Cerebellar cortex (tissue), 1 donor: Measurements from ENCODE around the gene PFKFB4.
A peak's percentile ranks its signal among the peaks of the same experiment; 100 is the strongest.

Source experiments
- DNase-seq: peaks from one replicate; pipeline ENCODE4 v3.0.0-alpha.2; 2015; ENCODE audit warnings: low spot score

The PFKFB4 gene

GRCh38 chr3:48584836-48585235 lies 28.2 kb upstream of the PFKFB4 start:
- no peak for DNase-seq

GRCh38 chr3:48581621-48582481 lies 25.2 kb upstream of the PFKFB4 start:
- no peak for DNase-seq

DNA sequence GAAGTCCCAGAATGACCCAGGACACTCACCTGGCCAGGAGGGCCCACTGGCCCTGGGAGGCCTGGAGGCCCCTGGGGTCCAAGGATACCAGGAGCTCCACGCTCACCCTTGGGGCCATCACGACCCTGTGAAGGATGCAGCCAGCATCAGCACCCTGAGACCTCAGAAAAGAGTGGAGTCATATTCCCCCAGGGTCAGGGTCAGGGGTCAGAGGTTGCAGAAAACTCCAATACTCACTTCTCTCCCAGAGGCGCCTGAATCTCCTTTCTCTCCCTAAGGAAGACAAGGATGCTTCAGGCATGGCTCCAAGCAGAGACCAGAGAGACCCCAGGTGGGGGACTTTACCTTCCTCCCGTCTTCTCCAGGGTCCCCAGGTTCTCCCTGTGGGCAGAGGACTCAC lies 20.0 kb upstream of the PFKFB4 start:
- no peak for DNase-seq

DNA sequence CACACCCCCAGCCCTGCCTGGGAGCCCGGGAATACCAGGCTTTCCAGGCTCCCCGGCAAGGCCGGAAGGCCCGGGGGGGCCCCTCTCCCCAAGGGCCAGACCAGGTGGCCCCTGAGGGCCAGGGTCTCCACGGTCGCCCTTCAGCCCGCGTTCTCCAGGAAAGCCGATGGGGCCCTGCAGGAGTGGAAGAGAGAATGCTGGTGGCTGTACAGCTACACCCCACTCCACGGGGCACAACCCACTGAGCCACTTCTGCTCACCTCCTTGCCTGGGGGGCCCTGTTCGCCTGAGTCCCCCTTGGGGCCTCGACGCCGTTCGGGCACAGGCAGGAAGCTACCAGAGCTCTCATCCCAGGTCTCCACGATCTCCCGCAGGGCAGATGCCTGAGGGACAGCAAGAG lies 18.8 kb upstream of the PFKFB4 start:
- DNase-seq: no peak

DNA sequence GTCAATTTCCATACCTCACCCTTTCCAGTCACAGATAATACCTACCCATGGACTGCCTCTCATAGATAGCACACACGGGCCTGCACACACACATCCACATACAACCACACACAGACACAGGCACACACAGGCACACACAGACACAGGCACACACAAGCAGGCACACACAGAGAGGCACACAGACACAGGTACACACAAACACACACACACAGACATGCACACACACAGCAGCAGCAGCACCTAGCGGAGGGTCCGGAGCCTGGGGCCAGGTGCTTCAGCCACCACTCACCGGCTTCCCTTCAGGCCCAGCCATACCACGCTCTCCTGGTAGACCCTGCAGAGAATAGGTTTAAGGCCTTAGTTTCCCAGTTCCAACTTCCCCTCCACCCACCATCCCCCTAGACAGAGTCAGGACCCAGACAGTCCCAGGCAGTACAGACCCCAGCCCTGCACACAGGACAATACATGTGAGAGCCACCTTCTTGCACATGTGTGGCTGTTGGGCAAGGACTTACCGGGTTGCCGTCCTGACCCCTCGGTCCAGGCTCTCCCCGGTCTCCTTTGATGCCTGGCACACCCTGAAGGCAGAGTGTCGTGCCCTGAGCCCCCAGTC lies 17.5 kb upstream of the PFKFB4 start:
- DNase-seq: no peak

- no peak for DNase-seq
Observed at GRCh38 chr3:48572517-48572916, 15.9 kb upstream of the PFKFB4 start.

DNA sequence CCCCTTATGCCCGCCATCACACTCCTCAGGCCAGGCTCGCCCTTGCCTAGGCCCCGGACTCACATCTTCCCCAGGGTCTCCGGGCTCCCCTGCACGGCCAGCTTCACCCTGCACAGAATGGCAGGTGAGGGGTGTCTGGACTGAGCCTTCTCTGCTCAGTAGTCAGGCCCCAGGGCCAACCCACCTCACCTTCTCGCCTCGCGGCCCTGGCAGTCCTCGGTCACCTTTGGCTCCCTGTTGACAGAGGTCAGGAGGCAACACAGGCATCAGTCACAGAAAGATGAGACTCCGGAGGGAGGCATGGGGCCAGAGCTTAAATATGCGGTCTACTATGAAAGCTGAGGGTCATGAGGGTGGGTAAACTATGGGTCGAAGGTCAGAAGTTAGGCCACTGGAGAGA lies 15.3 kb upstream of the PFKFB4 start:
- DNase-seq: no peak

DNA sequence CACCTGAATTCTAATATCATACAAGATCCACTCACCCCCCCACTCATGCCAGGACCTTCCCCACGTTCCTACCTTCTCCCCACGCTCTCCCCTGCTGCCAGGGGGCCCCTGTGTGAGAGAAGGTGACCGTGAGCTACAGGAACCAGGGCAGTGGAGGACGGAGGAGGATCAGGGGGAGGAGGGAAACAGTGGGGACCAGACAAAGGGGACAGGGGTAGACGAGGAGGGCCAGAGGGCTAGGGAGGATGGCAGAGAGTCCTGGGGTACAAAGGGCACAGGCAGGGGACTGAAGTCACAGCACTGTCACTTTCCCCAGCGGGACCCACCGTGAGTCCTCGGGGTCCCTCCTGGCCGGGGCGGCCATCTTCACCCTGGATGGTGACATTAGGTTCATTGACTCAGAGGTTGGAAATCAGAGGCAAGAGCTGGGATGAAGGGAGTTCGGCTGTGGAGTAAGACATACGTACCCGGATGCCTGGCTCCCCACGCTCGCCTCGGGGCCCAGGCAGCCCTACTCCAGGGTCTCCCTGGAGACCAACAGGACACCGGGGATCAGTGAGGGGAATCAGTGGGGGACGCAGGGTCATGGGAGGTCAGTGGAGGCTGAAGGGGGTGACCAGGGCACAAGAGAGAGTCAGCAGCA lies 13.3 kb upstream of the PFKFB4 start:
- no peak for DNase-seq

DNA sequence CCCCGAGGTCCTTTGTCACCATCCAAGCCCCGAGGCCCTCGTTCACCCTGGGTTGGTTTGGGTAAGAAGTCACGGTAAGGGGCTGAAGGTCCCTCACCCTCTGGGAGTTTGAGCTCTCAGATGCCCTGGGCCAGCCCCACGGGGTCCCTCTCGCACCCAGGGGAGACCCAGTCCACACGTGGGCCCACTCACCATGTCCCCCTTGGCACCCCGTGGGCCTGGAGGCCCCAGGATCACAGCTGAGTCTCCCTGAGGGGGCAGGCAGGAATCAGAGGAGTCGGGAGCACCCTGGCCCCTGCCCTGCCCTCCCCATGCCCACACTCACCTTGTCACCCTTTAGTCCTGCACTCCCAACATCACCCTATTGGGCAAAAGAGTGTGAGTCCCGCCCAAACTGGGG lies 12.8 kb upstream of the PFKFB4 start:
- DNase-seq: no peak

GRCh38 chr3:48568476-48568875 lies 11.9 kb upstream of the PFKFB4 start:
- DNase-seq: no peak

- no peak for DNase-seq
Observed at GRCh38 chr3:48567500-48567899, 10.9 kb upstream of the PFKFB4 start.

- no peak for DNase-seq
Observed at GRCh38 chr3:48567090-48567489, 10.5 kb upstream of the PFKFB4 start.

DNA sequence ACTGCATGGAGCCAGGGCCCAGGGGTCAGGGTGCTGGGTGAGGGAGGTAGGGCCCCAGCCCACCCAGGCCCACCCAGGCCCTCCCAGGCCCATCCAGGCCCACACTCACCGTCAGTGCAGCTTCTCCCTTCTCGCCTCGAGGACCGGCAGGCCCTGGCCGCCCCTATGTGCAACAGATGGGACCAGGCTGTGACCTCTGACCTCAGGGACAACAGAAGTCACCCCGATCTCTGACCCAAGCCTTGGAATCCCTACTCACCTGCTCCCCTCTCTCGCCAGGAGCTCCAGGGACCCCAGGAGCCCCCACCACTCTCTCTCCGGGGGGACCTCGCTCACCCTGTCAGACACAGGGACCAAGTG lies 9.8 kb upstream of the PFKFB4 start:
- DNase-seq: no peak

- DNase-seq: no peak
Observed at GRCh38 chr3:48565591-48566400, 9.2 kb upstream of the PFKFB4 start.

- DNase-seq: no peak
Observed at GRCh38 chr3:48565186-48565585, 8.6 kb upstream of the PFKFB4 start.

DNA sequence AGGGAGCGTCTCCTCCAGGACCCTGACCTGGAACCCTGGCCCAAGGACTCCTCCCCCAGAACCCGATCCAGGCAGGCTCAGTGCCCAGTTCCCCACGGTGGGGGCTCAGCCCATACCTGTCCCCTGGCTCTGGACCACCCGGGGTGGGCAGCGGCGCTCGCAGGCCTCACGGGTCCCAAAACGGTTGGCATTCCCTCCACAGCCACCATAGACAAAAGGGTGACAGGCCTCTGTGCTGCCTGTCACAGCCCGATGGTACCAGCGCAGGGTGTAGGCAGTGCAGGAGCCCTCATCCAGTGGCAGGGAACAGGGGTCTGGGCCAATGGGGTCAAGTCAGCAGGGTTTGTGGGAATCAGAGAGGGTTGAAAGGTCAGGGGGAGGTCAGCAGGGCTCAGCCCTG lies 8.1 kb upstream of the PFKFB4 start:
- no peak for DNase-seq

GRCh38 chr3:48564022-48564421 lies 7.4 kb upstream of the PFKFB4 start:
- DNase-seq: no peak

- DNase-seq: no peak
Observed at GRCh38 chr3:48563382-48563918, 6.8 kb upstream of the PFKFB4 start, which contains the start of gene UCN2. Gene UCN2, minus strand, starts transcription at chr3:48563781. Its CDS starts 657 bp downstream, at chr3:48563124.

DNA sequence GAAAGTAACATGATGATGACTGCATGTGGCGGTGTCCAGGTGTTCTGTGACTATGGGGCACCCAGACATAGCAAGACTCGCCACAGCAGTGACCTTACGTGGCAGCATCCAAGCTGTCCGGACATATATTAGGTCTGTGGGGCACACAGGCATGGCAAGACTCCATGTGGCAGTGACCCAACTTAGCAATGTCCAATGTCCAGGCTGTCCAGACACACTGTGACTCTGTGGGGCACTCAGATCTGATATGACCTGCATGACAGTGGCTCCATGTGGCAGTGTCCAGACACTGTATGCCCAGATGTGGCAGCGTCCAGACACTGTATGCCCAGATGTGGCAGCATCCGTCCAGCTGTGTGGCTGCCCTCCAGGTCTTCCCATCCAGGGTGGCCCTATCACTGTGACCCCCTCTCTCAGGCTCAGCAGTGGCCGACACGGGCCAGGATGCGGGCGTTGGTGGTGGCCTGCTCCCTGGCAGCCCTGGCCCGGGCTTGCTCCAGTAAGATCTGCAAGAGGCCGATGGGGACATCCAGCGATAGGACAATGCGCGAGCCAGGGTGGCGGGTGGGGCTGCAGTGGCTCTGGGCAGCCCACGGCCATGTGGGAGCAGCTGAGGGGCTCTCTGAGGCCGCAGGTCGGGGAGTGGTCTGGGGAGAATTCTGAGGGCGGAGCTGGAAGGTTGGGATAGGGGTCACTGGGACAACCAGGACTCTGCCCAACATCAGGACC lies 5.9 kb upstream of the PFKFB4 start:
- no peak for DNase-seq

DNA sequence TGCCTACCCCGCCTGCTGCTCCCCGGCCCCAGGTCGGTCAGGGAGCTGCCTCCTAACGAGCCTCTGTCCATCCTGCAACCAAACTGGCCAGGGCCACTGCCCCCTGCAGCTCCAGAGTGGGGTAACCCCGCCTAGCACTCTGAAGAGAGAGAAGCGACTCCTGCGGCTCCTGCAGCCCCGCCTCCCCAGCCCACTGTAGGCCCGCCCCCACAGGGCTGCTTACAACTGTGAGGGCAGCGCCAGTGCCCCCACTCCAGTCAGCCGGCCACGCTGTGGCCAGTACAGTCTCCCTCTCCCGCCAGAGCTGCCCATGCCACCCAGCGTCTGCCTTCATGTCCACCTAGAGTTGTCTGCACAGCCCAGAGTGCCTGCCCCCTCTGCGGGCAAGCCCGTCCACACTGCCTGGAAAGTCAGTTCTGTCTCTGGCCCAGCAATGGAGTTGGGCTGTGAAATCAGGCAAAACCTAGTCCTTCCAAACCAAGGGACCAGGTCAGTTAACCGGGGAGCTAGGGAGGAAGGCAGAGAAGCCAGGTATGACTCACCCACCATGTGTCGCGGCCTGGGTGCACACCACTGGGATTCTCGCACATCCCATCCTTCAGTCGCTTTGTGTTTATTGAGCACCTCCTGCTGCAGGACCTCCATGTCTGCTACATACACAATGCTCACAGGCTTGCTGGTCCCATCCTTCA lies 4.6 kb upstream of the PFKFB4 start:
- peak; percentile 62 for DNase-seq

- DNase-seq: no peak
Observed at GRCh38 chr3:48560648-48561018, 4.0 kb upstream of the PFKFB4 start.
